ENCODE results near the gene DDR1. TPM values are rescaled to one million over a fixed set of nuclear protein-coding genes. Genes with fewer than 3 reads are reported as not detected.
"Not testable (repeated sequence)": the region's sequence is repeated elsewhere in the genome, so short reads cannot be mapped to it uniquely, and the experiment has no call there.

Gene DDR1
- total RNA-seq, 1 donor = 32.4 TPM

GRCh38 chr6:30843611-30843998 lies 40.7 kb upstream of the DDR1 start:
- TF ChIP-seq CTCF (IDR thresholded peaks at IDR 0.05; ENCODE audit: insufficient read depth, low read depth, low read length) = no peak
- no peak for DNase-seq (ENCODE audit: low read depth)
- peak overlapping the region; percentile 14 for H3K4me3 ChIP-seq (ENCODE audit: low read depth, low read length)

- H3K4me3 ChIP-seq (ENCODE audit: low read depth, low read length) = peak overlapping the region; percentile 14
- peak; percentile 58 for DNase-seq (ENCODE audit: low read depth)
- TF ChIP-seq CTCF (IDR thresholded peaks at IDR 0.05; ENCODE audit: insufficient read depth, low read depth, low read length) = no peak
Measured at GRCh38 chr6:30844118-30844535, 40.2 kb upstream of the DDR1 start.

GRCh38 chr6:30845183-30845582 lies 39.1 kb upstream of the DDR1 start:
- no peak for DNase-seq (ENCODE audit: low read depth)
- H3K4me3 ChIP-seq (ENCODE audit: low read depth, low read length) = no peak overlapping the region
- no peak for TF ChIP-seq CTCF (IDR thresholded peaks at IDR 0.05; ENCODE audit: insufficient read depth, low read depth, low read length)

GRCh38 chr6:30847421-30847970 lies 36.8 kb upstream of the DDR1 start:
- no peak overlapping the region for H3K4me3 ChIP-seq (ENCODE audit: low read depth, low read length)
- TF ChIP-seq CTCF (IDR thresholded peaks at IDR 0.05; ENCODE audit: insufficient read depth, low read depth, low read length) = no peak
- DNase-seq (ENCODE audit: low read depth) = no peak

GRCh38 chr6:30847971-30848436 lies 36.3 kb upstream of the DDR1 start:
- TF ChIP-seq CTCF (IDR thresholded peaks at IDR 0.05; ENCODE audit: insufficient read depth, low read depth, low read length) = no peak
- no peak for DNase-seq (ENCODE audit: low read depth)
- no peak overlapping the region for H3K4me3 ChIP-seq (ENCODE audit: low read depth, low read length)

GRCh38 chr6:30849903-30850651 lies 34.2 kb upstream of the DDR1 start:
- H3K4me3 ChIP-seq (ENCODE audit: low read depth, low read length) = no peak overlapping the region
- DNase-seq (ENCODE audit: low read depth) = no peak
- no peak for TF ChIP-seq CTCF (IDR thresholded peaks at IDR 0.05; ENCODE audit: insufficient read depth, low read depth, low read length)

- not testable (repeated sequence) for DNase-seq (ENCODE audit: low read depth); H3K4me3 ChIP-seq (ENCODE audit: low read depth, low read length)
Measured at GRCh38 chr6:30852459-30852858, 31.9 kb upstream of the DDR1 start.
